LHCN-M2 (cell line): ENCODE measurements around the gene ULK1. TPM values are rescaled to one million over a fixed set of nuclear protein-coding genes. Genes with fewer than 3 reads are reported as not detected.

Experiments
- DNase-seq: peaks from one replicate; pipeline ENCODE4 v3.0.0-alpha.2; 2012; ENCODE audit warnings: low read depth
- total RNA-seq: library from RNA; depleted of rRNA; stranded (reverse); fragments of >200 nt; gene quantifications from 2 replicates; pipeline ENCODE4 v1.2.3, GENCODE V29; 2014; rRNA removed

ULK1 gene
- total RNA-seq, 1 experiment from 2014 or later = 6.8 TPM

DNA sequence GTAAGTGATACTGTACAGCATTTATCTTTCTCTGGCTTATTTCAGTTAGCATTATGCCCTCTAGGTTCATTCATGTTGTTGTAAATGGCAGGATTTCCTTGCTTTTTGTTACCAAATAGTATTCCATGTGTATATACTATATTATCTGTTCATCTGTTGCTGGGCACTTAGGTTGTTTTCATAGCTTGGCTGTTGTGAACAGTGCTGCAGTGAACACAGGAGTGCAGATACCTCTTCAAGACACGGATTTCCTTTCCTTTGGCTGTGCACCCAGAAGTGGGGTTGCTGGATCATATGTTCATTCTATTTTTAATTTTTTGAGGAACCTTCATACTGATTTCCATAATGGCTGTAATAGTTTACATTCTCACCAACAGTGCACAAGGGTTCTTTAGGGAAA lies 76.8 kb downstream of the ULK1 start:
- DNase-seq = no peak

Other genes with a start within 250 kb of the ULK1 start
- 20.0 and 27.4 TPM in 2 replicates for gene SFSWAP, start 183.5 kb upstream of the ULK1 start, total RNA-seq
- gene MMP17, start 66.2 kb upstream of the ULK1 start, total RNA-seq = 33.1 and 41.7 TPM in 2 replicates
- 13.3 and 17.7 TPM in 2 replicates for gene PUS1, start 34.7 kb downstream of the ULK1 start, total RNA-seq
- 8.7 and 10.4 TPM in 2 replicates for gene EP400, start 55.3 kb downstream of the ULK1 start, total RNA-seq
- 5.6 and 7.5 TPM in 2 replicates for gene DDX51, start 249.7 kb downstream of the ULK1 start, total RNA-seq
- gene NOC4L, start 249.8 kb downstream of the ULK1 start, total RNA-seq = 22.8 and 25.5 TPM in 2 replicates